Psoas muscle (tissue), 8 donors: Measurements from ENCODE around the gene ADCY5. TPM values are rescaled to one million over a fixed set of nuclear protein-coding genes. Genes with fewer than 3 reads are reported as not detected.
A peak's percentile ranks its signal among the peaks of the same experiment; 100 is the strongest.

Experiments used
- ATAC-seq, 4 donors: fragments of 200-7000 bp; cut with Tn5 transposase; one replicate each; pipeline ENCODE4 v1.9.1; 2020; ENCODE audit warnings: moderate library complexity in 3 of 4, mild to moderate bottlenecking in 2 of 4
- DNase-seq, 2 donors: peaks; one replicate each; pipeline ENCODE4 v3.0.0-alpha.2; 2020
- H3K27ac ChIP-seq: fragments of 200-600 bp; one replicate; pipeline ENCODE4 v1.8.0; 2022
- H3K27me3 ChIP-seq, 3 donors: fragments of 200-600 bp in 1 of 3; one replicate each; pipeline versions ENCODE4 v1.6.1 to v1.8.0; 2013 to 2022; ENCODE audit warnings: low read length in 2 of 3, mild to moderate bottlenecking in 2 of 3, moderate library complexity in 1 of 3; ENCODE audit not compliant: insufficient read depth in 3 of 3
- H3K36me3 ChIP-seq, 2 donors: fragments of 200-600 bp in 1 of 2; one replicate each; pipeline versions ENCODE4 v1.6.1 to v1.8.0; 2013 to 2022; ENCODE audit warnings: low read depth in 1 of 2, mild to moderate bottlenecking in 1 of 2, moderate library complexity in 1 of 2; ENCODE audit not compliant: insufficient read depth in 1 of 2
- H3K4me1 ChIP-seq: fragments of 200-600 bp; one replicate; pipeline ENCODE4 v1.8.0; 2022
- H3K4me3 ChIP-seq: fragments of 200-600 bp; one replicate; pipeline ENCODE4 v1.8.0; 2022; ENCODE audit warnings: mild to moderate bottlenecking
- H3K9me3 ChIP-seq: fragments of 200-600 bp; one replicate; pipeline ENCODE4 v1.8.0; 2022
- WGBS, 3 donors: extraction: QIAGEN DNeasy Blood & Tissue Kit; methylation state at CpG; one replicate each; pipeline versions ENCODE4 v1.1.6 to v1.1.7; 2013; 5-methylcytosine and 5-hydroxymethylcytosine counted together
- intact Hi-C, 2 donors: fragments of 100-400 bp; cut with DNase I; formaldehyde crosslinking; loops; one replicate each; pipeline versions ENCODE4 v1.11.0 to v1.14.2; 2022
- polyA plus RNA-seq, 3 donors: library from polyadenylated mRNA; stranded (reverse); fragments of 200-250 nt; gene quantifications; one replicate each; pipeline ENCODE4 v1.2.3, GENCODE V29; 2013
- total RNA-seq, 4 donors: library from RNA; stranded (reverse); fragmentation: NEBNext Ultra II Directional in 2 of 4; extraction: Animal tissue kit (Norgen Biotek cat#: 25700) in 2 of 4; gene quantifications; one replicate each; pipeline versions ENCODE4 v1.2.1 to v1.2.4, GENCODE V29; 2021 to 2023
- TF ChIP-seq, protein P1 (sequence below): fragments of 200-600 bp; IDR thresholded peaks from one replicate; pipeline ENCODE4 v1.8.0; 2022; ENCODE audit warnings: antibody characterized with exemption
- donor health status: healthy with polysubstance abuse.
- donor health status: DM: no; HTN: no; CAD: no; lungs with moderate emphysema.
- donor health status: Bipolar disorder and iron deficiency.
- donor health status: healthy.
- donor health status: DM: yes; HTN: yes; CAD: no.
- donor health status: DM: no; HTN: no; CAD: no.
- donor health status: DM: no; HTN: no; CAD: no.
- donor health status: DM: yes; HTN: yes; CAD: no.

The ADCY5 gene
- total and polyA plus RNA-seq, 7 donors: 1.0 to 4.4 (median 1.6) TPM

DNA sequence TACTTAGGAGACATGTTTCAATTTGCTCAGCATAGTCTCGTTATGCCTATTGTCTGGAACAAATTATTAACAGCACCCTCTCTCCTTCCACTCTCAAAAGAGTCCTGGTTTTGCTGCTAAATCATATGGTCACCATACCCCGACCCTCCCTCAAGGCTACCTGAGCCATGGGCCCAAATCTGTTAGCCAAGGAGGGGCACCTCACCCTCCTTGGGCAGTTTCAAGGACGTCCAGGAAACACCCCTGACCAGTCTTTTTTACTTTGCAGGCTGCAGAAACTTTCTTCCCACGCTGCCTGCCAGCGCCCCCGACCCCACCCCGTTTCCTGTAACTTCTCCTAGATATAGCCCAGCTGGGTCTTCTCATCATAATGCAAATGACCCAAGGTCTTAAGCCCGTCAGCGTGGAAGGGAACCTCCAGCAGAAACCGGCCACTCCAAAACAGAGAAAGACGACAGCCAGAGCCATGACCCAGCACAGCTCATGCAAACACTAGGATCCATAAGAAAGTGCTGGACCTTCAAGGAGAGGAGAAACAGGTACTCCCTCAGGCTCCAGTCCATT lies 62.3 kb downstream of the ADCY5 start:
- intact Hi-C loops: no loop called here
- ATAC-seq (no peak), DNase-seq (no peak)
- Histone ChIP-seq H3K27me3 (no peaks in the 10 kb centered on the region), H3K36me3 (no peaks in the 10 kb centered on the region), H3K27ac (peak overlapping the region; percentile 14), H3K4me3 (no peak overlapping the region), H3K9me3 (no peaks in the 10 kb centered on the region), H3K4me1 (no peaks in the 10 kb centered on the region)
- WGBS, 3 donors: 52 to 62% (median 59%) methylated on average over 11 of the region's 11 CpGs
- TF ChIP-seq, protein P1, sequence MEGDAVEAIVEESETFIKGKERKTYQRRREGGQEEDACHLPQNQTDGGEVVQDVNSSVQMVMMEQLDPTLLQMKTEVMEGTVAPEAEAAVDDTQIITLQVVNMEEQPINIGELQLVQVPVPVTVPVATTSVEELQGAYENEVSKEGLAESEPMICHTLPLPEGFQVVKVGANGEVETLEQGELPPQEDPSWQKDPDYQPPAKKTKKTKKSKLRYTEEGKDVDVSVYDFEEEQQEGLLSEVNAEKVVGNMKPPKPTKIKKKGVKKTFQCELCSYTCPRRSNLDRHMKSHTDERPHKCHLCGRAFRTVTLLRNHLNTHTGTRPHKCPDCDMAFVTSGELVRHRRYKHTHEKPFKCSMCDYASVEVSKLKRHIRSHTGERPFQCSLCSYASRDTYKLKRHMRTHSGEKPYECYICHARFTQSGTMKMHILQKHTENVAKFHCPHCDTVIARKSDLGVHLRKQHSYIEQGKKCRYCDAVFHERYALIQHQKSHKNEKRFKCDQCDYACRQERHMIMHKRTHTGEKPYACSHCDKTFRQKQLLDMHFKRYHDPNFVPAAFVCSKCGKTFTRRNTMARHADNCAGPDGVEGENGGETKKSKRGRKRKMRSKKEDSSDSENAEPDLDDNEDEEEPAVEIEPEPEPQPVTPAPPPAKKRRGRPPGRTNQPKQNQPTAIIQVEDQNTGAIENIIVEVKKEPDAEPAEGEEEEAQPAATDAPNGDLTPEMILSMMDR: no peak

- 47 to 57% (median 48%) methylated on average over 8 of the region's 8 CpGs for WGBS, 3 donors
- no peak overlapping the region for H3K4me3 ChIP-seq
- H3K4me1 ChIP-seq: no peaks in the 10 kb centered on the region
- ATAC-seq: peak; percentile 65 to 88 (median 72)
- H3K27ac ChIP-seq: peak overlapping the region; percentile 14
- no peaks in the 10 kb centered on the region for H3K36me3 ChIP-seq
- TF ChIP-seq, protein P1: no peak
- H3K9me3 ChIP-seq: no peaks in the 10 kb centered on the region
- no peaks in the 10 kb centered on the region for H3K27me3 ChIP-seq
- DNase-seq: peak in 1 of 2 donors; percentile 51
- intact Hi-C loops: no loop called here
Observed at GRCh38 chr3:123385981-123386380, 62.9 kb downstream of the ADCY5 start.

DNA sequence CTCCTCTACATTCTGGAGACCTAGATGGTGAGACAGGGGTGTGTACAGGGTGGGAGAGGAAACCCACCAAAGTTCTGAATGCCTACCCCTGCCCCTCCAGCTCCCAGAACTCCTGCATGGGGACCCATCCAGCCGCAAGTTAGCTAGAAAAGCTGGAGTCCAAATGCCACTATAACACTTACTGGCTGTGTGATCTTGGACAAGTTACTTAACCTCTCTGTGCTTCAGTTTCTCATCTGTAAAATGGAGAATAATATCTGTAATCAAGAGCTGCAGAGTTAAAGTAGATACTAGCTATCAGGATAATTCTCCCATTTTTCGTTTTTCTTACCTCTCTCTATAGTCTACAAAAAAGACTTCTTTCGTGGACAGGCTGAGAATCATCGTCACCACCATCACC lies 63.4 kb downstream of the ADCY5 start:
- 90 to 94% (median 93%) methylated on average over 4 of the region's 4 CpGs for WGBS, 3 donors
- no peak for DNase-seq
- Histone ChIP-seq H3K27me3 (no peaks in the 10 kb centered on the region), H3K27ac (no peak overlapping the region), H3K4me3 (no peak overlapping the region), H3K36me3 (no peaks in the 10 kb centered on the region), H3K4me1 (no peaks in the 10 kb centered on the region), H3K9me3 (no peaks in the 10 kb centered on the region)
- no peak for ATAC-seq
- TF ChIP-seq, protein P1: no peak
- intact Hi-C loops: no loop called here

GRCh38 chr3:123385001-123385401 lies 63.9 kb downstream of the ADCY5 start:
- Histone ChIP-seq H3K4me1 (no peaks in the 10 kb centered on the region), H3K4me3 (no peak overlapping the region), H3K27ac (no peak overlapping the region), H3K36me3 (no peaks in the 10 kb centered on the region), H3K27me3 (no peaks in the 10 kb centered on the region), H3K9me3 (no peaks in the 10 kb centered on the region)
- TF ChIP-seq, protein P1: no peak
- ATAC-seq (no peak), DNase-seq (no peak)
- WGBS, 3 donors: 61 to 72% (median 61%) methylated on average over 9 of the region's 9 CpGs
- intact Hi-C loops: no loop called here

GRCh38 chr3:123384256-123384655 lies 64.6 kb downstream of the ADCY5 start:
- Histone ChIP-seq H3K27ac (no peak overlapping the region), H3K9me3 (no peaks in the 10 kb centered on the region), H3K4me3 (no peak overlapping the region), H3K27me3 (no peaks in the 10 kb centered on the region), H3K4me1 (no peaks in the 10 kb centered on the region), H3K36me3 (no peaks in the 10 kb centered on the region)
- ATAC-seq (no peak), DNase-seq (no peak)
- 94 to 96% (median 94%) methylated on average over 8 of the region's 8 CpGs for WGBS, 3 donors
- intact Hi-C loops: no loop called here
- TF ChIP-seq, protein P1: no peak
